Measurements from ENCODE around the gene NEU4. TPM values are rescaled to one million over a fixed set of nuclear protein-coding genes. Genes with fewer than 3 reads are reported as not detected.

NEU4 gene
- total and polyA plus RNA-seq, 9 of the 15 experiments (the other 6 are each of a cell fraction or from before 2014, with no cell fraction given): 0.01 to 0.40 TPM; not detected in 7

GRCh38 chr2:241833101-241833663 lies 24.2 kb downstream of the NEU4 start:
- FAIRE-seq (peak; percentile 88), DNase-seq (ENCODE audit: extremely low read depth in 1 of 4, low spot score in 3 of 4) (peak in 2 of 4 experiments; percentile 48 to 53), ATAC-seq (peak; percentile 80)
- H3K4me1 ChIP-seq (replicated peaks in 1 of 2; ENCODE audit: control insufficient read depth in 2 of 2, insufficient read depth in 2 of 2, low read length in 2 of 2): peaks cover 6 to 9% of the 10 kb centered on the region in 2 experiments; a peak in 3 of 5 replicates
- H3K36me3 ChIP-seq (ENCODE audit: control insufficient read depth, insufficient read depth, low read length): no peaks in the 10 kb centered on the region
- WGBS (ENCODE audit: insufficient coverage, low coverage, missing lambda C conversion rate): 5% methylated on average over 12 of the region's 13 CpGs
- no peaks in the 10 kb centered on the region for H3K27me3 ChIP-seq (ENCODE audit: control insufficient read depth in 2 of 2, insufficient read depth in 2 of 2, low read length in 2 of 2)
- CTCF ChIA-PET (ENCODE audit: low intra/inter-chr PET ratio): no interaction called here
- H3K4me3 ChIP-seq: no peak overlapping the region
- H3K9me3 ChIP-seq (replicated peaks; ENCODE audit: control insufficient read depth, insufficient read depth, low read depth, low read length): no peaks in the 10 kb centered on the region
- no peaks in the 10 kb centered on the region for H4K20me1 ChIP-seq (replicated peaks; ENCODE audit: control insufficient read depth, insufficient read depth, low read length)
- H3K27ac ChIP-seq (ENCODE audit: extremely low read depth, low read depth, low read length): no peak overlapping the region
- H3K4me2 ChIP-seq (ENCODE audit: insufficient read depth, low read length): peak overlapping the region; percentile 59
- POLR2A ChIA-PET: no interaction called here
- H3K79me2 ChIP-seq (ENCODE audit: control insufficient read depth, insufficient read depth, low read length): no peaks in the 10 kb centered on the region
- BruUV-seq (replicated peaks): no TSS peak
- no peak overlapping the region; a peak in 1 of 4 replicates for H3K9ac ChIP-seq (ENCODE audit: insufficient read depth in 1 of 2, low read depth in 2 of 2, low read length in 2 of 2)
- no peaks in the 10 kb centered on the region for H3K9me1 ChIP-seq (ENCODE audit: control insufficient read depth, insufficient read depth, low read length)
- peak overlapping the region; percentile 54 for H2AFZ ChIP-seq (ENCODE audit: low read depth, low read length)
- in situ Hi-C loops (cut with MboI) (no loop called here), intact Hi-C loops (cut with micrococcal nuclease) (no loop called here)
- TF ChIP-seq ZNF75A (CRISPR knock-in tag; IDR thresholded peaks at IDR 0.05): no peak
- TF ChIP-seq, protein P1, sequence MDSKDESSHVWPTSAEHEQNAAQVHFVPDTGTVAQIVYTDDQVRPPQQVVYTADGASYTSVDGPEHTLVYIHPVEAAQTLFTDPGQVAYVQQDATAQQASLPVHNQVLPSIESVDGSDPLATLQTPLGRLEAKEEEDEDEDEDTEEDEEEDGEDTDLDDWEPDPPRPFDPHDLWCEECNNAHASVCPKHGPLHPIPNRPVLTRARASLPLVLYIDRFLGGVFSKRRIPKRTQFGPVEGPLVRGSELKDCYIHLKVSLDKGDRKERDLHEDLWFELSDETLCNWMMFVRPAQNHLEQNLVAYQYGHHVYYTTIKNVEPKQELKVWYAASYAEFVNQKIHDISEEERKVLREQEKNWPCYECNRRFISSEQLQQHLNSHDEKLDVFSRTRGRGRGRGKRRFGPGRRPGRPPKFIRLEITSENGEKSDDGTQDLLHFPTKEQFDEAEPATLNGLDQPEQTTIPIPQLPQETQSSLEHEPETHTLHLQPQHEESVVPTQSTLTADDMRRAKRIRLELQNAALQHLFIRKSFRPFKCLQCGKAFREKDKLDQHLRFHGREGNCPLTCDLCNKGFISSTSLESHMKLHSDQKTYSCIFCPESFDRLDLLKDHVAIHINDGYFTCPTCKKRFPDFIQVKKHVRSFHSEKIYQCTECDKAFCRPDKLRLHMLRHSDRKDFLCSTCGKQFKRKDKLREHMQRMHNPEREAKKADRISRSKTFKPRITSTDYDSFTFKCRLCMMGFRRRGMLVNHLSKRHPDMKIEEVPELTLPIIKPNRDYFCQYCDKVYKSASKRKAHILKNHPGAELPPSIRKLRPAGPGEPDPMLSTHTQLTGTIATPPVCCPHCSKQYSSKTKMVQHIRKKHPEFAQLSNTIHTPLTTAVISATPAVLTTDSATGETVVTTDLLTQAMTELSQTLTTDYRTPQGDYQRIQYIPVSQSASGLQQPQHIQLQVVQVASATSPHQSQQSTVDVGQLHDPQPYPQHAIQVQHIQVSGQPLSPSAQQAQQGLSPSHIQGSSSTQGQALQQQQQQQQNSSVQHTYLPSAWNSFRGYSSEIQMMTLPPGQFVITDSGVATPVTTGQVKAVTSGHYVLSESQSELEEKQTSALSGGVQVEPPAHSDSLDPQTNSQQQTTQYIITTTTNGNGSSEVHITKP (IDR thresholded peaks at IDR 0.05; ENCODE audit: partially characterized antibody): peak; percentile 9
- TF ChIP-seq ZNF316 (IDR thresholded peaks at IDR 0.05): peak; percentile 98
- no peak for TF ChIP-seq MCM5 (IDR thresholded peaks at IDR 0.05; ENCODE audit: low read depth)
- TF ChIP-seq RNF2 (IDR thresholded peaks at IDR 0.05): no peak
- TF ChIP-seq ZNF184 (CRISPR knock-in tag; IDR thresholded peaks at IDR 0.05): no peak
- no peak for TF ChIP-seq SAFB2 (IDR thresholded peaks at IDR 0.05; ENCODE audit: borderline replicate concordance, low read depth, low read length, severe bottlenecking)
- TF ChIP-seq HNRNPLL (IDR thresholded peaks at IDR 0.05; ENCODE audit: low read depth, low read length, poor library complexity, severe bottlenecking): no peak
- TF ChIP-seq C11orf30 (IDR thresholded peaks at IDR 0.05; ENCODE audit: low read depth): peak; percentile 97
- peak; percentile 96 for TF ChIP-seq MAFK (IDR thresholded peaks at IDR 0.05; ENCODE audit: low read length)
- peak; percentile 53 for TF ChIP-seq TBP (optimal IDR thresholded peaks at IDR 0.05; ENCODE audit: low read depth, low read length)
- peak; percentile 98 for TF ChIP-seq MAFF (IDR thresholded peaks at IDR 0.05; ENCODE audit: low read length)
- no peak for TF ChIP-seq POLR3G (IDR thresholded peaks at IDR 0.05; ENCODE audit: extremely low read depth, insufficient read length, insufficient replicate concordance)
- TF ChIP-seq DIDO1 (tag; IDR thresholded peaks at IDR 0.05; ENCODE audit: low read depth): no peak
- TF ChIP-seq ZNF347 (CRISPR knock-in tag; IDR thresholded peaks at IDR 0.05; ENCODE audit: low read depth): no peak
- TF ChIP-seq PYGO2 (tag; IDR thresholded peaks at IDR 0.05): no peak
- TF ChIP-seq, protein P2, sequence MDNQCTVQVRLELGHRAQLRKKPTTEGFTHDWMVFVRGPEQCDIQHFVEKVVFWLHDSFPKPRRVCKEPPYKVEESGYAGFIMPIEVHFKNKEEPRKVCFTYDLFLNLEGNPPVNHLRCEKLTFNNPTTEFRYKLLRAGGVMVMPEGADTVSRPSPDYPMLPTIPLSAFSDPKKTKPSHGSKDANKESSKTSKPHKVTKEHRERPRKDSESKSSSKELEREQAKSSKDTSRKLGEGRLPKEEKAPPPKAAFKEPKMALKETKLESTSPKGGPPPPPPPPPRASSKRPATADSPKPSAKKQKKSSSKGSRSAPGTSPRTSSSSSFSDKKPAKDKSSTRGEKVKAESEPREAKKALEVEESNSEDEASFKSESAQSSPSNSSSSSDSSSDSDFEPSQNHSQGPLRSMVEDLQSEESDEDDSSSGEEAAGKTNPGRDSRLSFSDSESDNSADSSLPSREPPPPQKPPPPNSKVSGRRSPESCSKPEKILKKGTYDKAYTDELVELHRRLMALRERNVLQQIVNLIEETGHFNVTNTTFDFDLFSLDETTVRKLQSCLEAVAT (IDR thresholded peaks at IDR 0.05): no peak
- no peak for TF ChIP-seq ZNF324 (CRISPR knock-in tag; IDR thresholded peaks at IDR 0.05)
- TF ChIP-seq YY1 (IDR thresholded peaks at IDR 0.05; ENCODE audit: borderline replicate concordance in 1 of 3, control insufficient read depth in 1 of 3, extremely low read depth in 1 of 3, insufficient read depth in 3 of 3, insufficient read length in 1 of 3, insufficient replicate concordance in 2 of 3, low read depth in 1 of 3, low read length in 2 of 3): no peak
- TF ChIP-seq ELF2 (CRISPR knock-in tag; IDR thresholded peaks at IDR 0.05): no peak

Measured in K562 (cell line).